Measurements from ENCODE around the gene XXYLT1. TPM values are rescaled to one million over a fixed set of nuclear protein-coding genes. Genes with fewer than 3 reads are reported as not detected.
A peak's percentile ranks its signal among the peaks of the same experiment; 100 is the strongest.

XXYLT1 gene
- total and polyA plus RNA-seq, 2 of the 8 experiments (the other 6 are each of a cell fraction or from before 2014, with no cell fraction given): 18.9 to 23.8 TPM

DNA sequence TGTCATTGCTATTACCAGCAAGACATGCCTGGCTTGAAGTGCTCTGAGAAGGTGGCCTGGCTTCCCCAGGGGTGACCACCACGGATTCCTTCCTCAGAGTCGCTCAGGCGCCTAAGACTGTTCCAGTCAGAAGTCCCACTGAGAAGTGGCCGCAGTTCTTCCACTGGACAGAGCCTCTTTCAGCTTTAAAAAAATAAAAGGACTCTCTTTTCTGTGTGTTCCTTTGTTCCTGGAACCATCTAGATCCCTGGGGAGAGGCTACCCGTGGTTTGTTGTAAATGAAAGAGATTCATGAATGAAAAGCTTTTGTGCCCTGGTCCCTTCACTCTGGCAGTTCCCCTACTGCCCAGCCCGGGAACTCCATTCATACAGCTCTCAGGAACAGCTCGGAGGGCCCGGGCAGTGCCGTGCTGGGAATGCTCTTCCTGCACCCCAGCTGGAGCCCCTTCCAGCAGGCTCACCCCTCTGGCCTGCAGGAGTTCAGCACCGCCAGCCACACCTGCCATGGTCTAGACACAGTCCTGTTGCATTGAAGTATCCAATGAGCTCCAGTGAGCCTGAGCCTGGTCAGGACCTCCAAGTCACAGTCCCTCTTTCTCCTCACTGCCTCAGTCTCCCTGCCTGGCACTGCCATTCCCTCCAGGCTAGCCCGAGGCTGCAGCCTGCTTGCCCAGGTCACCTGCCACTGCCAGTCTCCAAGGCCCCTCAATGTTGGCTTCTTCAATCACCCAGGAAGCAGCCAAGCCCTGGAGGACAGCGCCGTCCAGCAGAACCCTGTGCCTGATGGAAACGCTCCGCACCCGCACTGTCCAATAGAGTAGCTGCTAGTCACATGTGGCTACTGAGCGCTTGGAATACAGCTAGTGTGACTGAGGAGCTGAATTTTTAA is 75.4 kb downstream of the XXYLT1 start (continued):
- TF ChIP-seq, protein P1, sequence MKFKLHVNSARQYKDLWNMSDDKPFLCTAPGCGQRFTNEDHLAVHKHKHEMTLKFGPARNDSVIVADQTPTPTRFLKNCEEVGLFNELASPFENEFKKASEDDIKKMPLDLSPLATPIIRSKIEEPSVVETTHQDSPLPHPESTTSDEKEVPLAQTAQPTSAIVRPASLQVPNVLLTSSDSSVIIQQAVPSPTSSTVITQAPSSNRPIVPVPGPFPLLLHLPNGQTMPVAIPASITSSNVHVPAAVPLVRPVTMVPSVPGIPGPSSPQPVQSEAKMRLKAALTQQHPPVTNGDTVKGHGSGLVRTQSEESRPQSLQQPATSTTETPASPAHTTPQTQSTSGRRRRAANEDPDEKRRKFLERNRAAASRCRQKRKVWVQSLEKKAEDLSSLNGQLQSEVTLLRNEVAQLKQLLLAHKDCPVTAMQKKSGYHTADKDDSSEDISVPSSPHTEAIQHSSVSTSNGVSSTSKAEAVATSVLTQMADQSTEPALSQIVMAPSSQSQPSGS (IDR thresholded peaks at IDR 0.05; ENCODE audit: low read length): no peak
- no peak for TF ChIP-seq EZH2 (IDR thresholded peaks at IDR 0.05; ENCODE audit: low read depth, low read length, severe bottlenecking)
- TF ChIP-seq TBP (IDR thresholded peaks at IDR 0.05; ENCODE audit: low read depth, low read length): 0 out of 2 replicates have a peak, but pooled peaks have one; percentile 21
- no peak for TF ChIP-seq CTBP2 (IDR thresholded peaks at IDR 0.05; ENCODE audit: borderline replicate concordance, insufficient read depth, insufficient read length, low read length)
- no peak for TF ChIP-seq BACH1 (IDR thresholded peaks at IDR 0.05; ENCODE audit: low read length)
- no peak for TF ChIP-seq NRF1 (IDR thresholded peaks at IDR 0.05; ENCODE audit: low read depth, low read length)
- TF ChIP-seq, protein P2, sequence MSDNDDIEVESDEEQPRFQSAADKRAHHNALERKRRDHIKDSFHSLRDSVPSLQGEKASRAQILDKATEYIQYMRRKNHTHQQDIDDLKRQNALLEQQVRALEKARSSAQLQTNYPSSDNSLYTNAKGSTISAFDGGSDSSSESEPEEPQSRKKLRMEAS (IDR thresholded peaks at IDR 0.05): peak; percentile 1; the same call in 1 of the 2 replicates
- TF ChIP-seq, protein P3, sequence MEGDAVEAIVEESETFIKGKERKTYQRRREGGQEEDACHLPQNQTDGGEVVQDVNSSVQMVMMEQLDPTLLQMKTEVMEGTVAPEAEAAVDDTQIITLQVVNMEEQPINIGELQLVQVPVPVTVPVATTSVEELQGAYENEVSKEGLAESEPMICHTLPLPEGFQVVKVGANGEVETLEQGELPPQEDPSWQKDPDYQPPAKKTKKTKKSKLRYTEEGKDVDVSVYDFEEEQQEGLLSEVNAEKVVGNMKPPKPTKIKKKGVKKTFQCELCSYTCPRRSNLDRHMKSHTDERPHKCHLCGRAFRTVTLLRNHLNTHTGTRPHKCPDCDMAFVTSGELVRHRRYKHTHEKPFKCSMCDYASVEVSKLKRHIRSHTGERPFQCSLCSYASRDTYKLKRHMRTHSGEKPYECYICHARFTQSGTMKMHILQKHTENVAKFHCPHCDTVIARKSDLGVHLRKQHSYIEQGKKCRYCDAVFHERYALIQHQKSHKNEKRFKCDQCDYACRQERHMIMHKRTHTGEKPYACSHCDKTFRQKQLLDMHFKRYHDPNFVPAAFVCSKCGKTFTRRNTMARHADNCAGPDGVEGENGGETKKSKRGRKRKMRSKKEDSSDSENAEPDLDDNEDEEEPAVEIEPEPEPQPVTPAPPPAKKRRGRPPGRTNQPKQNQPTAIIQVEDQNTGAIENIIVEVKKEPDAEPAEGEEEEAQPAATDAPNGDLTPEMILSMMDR (IDR thresholded peaks at IDR 0.05; ENCODE audit: control extremely low read depth in 1 of 3, insufficient read depth in 1 of 3, low read depth in 1 of 3, low read length in 3 of 3): peak in 1 of 3 experiments; percentile 32; a peak in 2 of 4 replicates
- TF ChIP-seq YY1 (IDR thresholded peaks at IDR 0.05; ENCODE audit: low read depth, low read length): peak; percentile 25; the same call in 1 of the 2 replicates
- TF ChIP-seq HDAC2 (IDR thresholded peaks at IDR 0.05; ENCODE audit: borderline replicate concordance in 1 of 2, low read depth in 2 of 2, low read length in 2 of 2): 0 out of 4 replicates have a peak, but pooled peaks of 1 of the 2 experiments have one; percentile 72
- TF ChIP-seq SIN3A (conservative IDR thresholded peaks at IDR 0.05 in 1 of 2, IDR thresholded peaks at IDR 0.05 in 1 of 2; ENCODE audit: low read depth in 1 of 2, low read length in 2 of 2): 0 out of 4 replicates have a peak, but pooled peaks of 1 of the 2 experiments have one; percentile 42
